Panc1 (cell line): ENCODE measurements around the gene TMEM150B. TPM values are rescaled to one million over a fixed set of nuclear protein-coding genes. Genes with fewer than 3 reads are reported as not detected.

Source experiments
- ATAC-seq: fragments of 200-7000 bp; cut with Tn5 transposase; 2 replicates; pipeline ENCODE4 v1.9.1; 2020; ENCODE audit warnings: mild to moderate bottlenecking, moderate library complexity
- BruUV-seq: library from RNA; stranded (reverse); fragments of 400-500 nt; replicated peaks from 2 replicates; lab custom pipeline; 2021; lab: Mats Ljungman, UMichigan
- CTCF ChIA-PET: fragments of 300-600 bp; sonication (Branson Sonifier 250); formaldehyde crosslinking; loops from one replicate; lab custom pipeline; 2022; ENCODE audit warnings: antibody characterized with exemption; lab: Charles Lee
- POLR2A ChIA-PET: fragments of 300-600 bp; sonication (Branson Sonifier 250); formaldehyde crosslinking; loops from one replicate; lab custom pipeline; 2022; ENCODE audit warnings: antibody characterized with exemption; lab: Charles Lee
- DNase-seq: peaks from one replicate; pipeline ENCODE4 v3.0.0-alpha.2; 2010; ENCODE audit warnings: low read depth, low spot score
- H3K27ac ChIP-seq: 2 replicates; pipeline ENCODE4 v1.5.1; 2011; ENCODE audit warnings: mild to moderate bottlenecking, low read length, inconsistent platforms
- H3K27me3 ChIP-seq: fragments of 200-500 bp; sonication (Bioruptor generic); 2 replicates; pipeline ENCODE4 v1.6.0; 2014; ENCODE audit warnings: low read length, inconsistent platforms; ENCODE audit not compliant: control insufficient read depth, insufficient read depth
- H3K36me3 ChIP-seq: fragments of 200-500 bp; sonication (Bioruptor generic); 2 replicates; pipeline ENCODE4 v1.5.1; 2014; ENCODE audit warnings: inconsistent platforms, mild to moderate bottlenecking, low read length, moderate library complexity; ENCODE audit not compliant: control insufficient read depth, insufficient read depth
- H3K4me1 ChIP-seq: 2 replicates; pipeline ENCODE4 v1.5.1; 2011; ENCODE audit warnings: inconsistent platforms, mild to moderate bottlenecking, low read length, moderate library complexity; ENCODE audit not compliant: control insufficient read depth, insufficient read depth
- H3K4me3 ChIP-seq, 2 experiments: 2 replicates each; pipeline ENCODE4 v1.5.1; 2011 to 2012; ENCODE audit warnings: low read depth in 2 of 2, low read length in 2 of 2, mild to moderate bottlenecking in 2 of 2, inconsistent platforms in 1 of 2, moderate library complexity in 1 of 2
- H3K9me3 ChIP-seq: fragments of 200-500 bp; sonication (Bioruptor generic); 2 replicates; pipeline ENCODE4 v1.5.1; 2014; ENCODE audit warnings: low read depth, mild to moderate bottlenecking, inconsistent platforms, low read length, moderate library complexity; ENCODE audit not compliant: control insufficient read depth, insufficient read depth
- CTCF ChIP-seq: fragments of 450-650 bp; IDR thresholded peaks from 2 replicates; pipeline ENCODE4 v1.5.1; 2017; ENCODE audit warnings: mild to moderate bottlenecking
- POLR2AphosphoS5 ChIP-seq: IDR thresholded peaks from 2 replicates; pipeline ENCODE4 v1.6.1; 2012; ENCODE audit warnings: mild to moderate bottlenecking, low read depth, low read length, moderate library complexity
- REST ChIP-seq, 2 experiments: IDR thresholded peaks; 2 replicates each; pipeline ENCODE4 v1.6.1; 2011 to 2012; ENCODE audit warnings: low read depth in 2 of 2, control low read depth in 1 of 2, low read length in 1 of 2, mild to moderate bottlenecking in 1 of 2, moderate library complexity in 1 of 2; ENCODE audit not compliant: insufficient read depth in 1 of 2
- SIN3A ChIP-seq: IDR thresholded peaks from 2 replicates; pipeline ENCODE4 v1.6.1; 2012; ENCODE audit warnings: low read depth, mild to moderate bottlenecking, low read length, moderate library complexity, borderline replicate concordance; ENCODE audit not compliant: insufficient read depth
- TCF7L2 ChIP-seq: IDR thresholded peaks from 2 replicates; pipeline ENCODE4 v1.6.1; 2011; ENCODE audit warnings: mild to moderate bottlenecking, low read depth, low read length, inconsistent platforms
- in situ Hi-C: cut with HindIII; loops from 2 replicates; pipeline ENCODE4 v1.10.0; 2016; ENCODE audit warnings: low sequenced_read_pairs, low pct_unique_long_range_greater_than_20kb
- intact Hi-C: fragments of 100-400 bp; cut with micrococcal nuclease; formaldehyde crosslinking; loops from one replicate; pipeline ENCODE4 v1.10.0; 2022; ENCODE audit not compliant: unreplicated experiment
- total RNA-seq: library from RNA; stranded (reverse); gene quantifications from one replicate; pipeline ENCODE4 v1.2.1, GENCODE V29; 2021; ENCODE audit not compliant: unreplicated experiment

The TMEM150B gene
- total RNA-seq, 1 experiment from 2014 or later, result not detected

GRCh38 chr19:55309448-55309847 is 15.7 kb downstream of the TMEM150B start:
- ChIA-PET CTCF (no interaction called here), POLR2A (no interaction called here)
- TSS peak; percentile 54 for BruUV-seq
- Histone ChIP-seq H3K4me3 (no peak overlapping the region), H3K27ac (no peak overlapping the region), H3K36me3 (no peaks in the 10 kb centered on the region), H3K9me3 (no peaks in the 10 kb centered on the region), H3K4me1 (no peaks in the 10 kb centered on the region), H3K27me3 (no peaks in the 10 kb centered on the region)
- in situ Hi-C loops (no loop called here), intact Hi-C loops (no loop called here)
- TF ChIP-seq POLR2AphosphoS5, result no peak
- no peak for TF ChIP-seq TCF7L2
- TF ChIP-seq SIN3A, result no peak
- DNase-seq (no peak), ATAC-seq (no peak)

- TF ChIP-seq CTCF, result no peak
- no peak for TF ChIP-seq SIN3A
- TF ChIP-seq POLR2AphosphoS5, result no peak
- TF ChIP-seq TCF7L2, result no peak
- no peak for TF ChIP-seq REST (IDR thresholded peaks at IDR 0.05; ENCODE audit: insufficient read depth in 1 of 2, low read depth in 2 of 2, low read length in 1 of 2)
- in situ Hi-C loops (no loop called here), intact Hi-C loops (no loop called here)
- ChIA-PET POLR2A (no interaction called here), CTCF (interaction anchor here (0.8 kb wide), 1 partner anchor 57 kb away, joined by 6 read pairs; no protein-coding TSS in a partner anchor)
- no peaks in the 10 kb centered on the region for H3K27me3 ChIP-seq
- no TSS peak for BruUV-seq
- H3K27ac ChIP-seq, result no peak overlapping the region
- H3K4me3 ChIP-seq, result no peak overlapping the region
- H3K4me1 ChIP-seq, result no peaks in the 10 kb centered on the region
- ATAC-seq (no peak), DNase-seq (no peak)
- no peaks in the 10 kb centered on the region for H3K9me3 ChIP-seq
- no peaks in the 10 kb centered on the region for H3K36me3 ChIP-seq
These were observed 16.9 kb downstream of the TMEM150B start for GRCh38 chr19:55308281-55308680.

GRCh38 chr19:55306712-55307111 is 18.4 kb downstream of the TMEM150B start:
- Histone ChIP-seq H3K36me3 (no peaks in the 10 kb centered on the region), H3K4me1 (no peaks in the 10 kb centered on the region; the same call in 1 of the 2 replicates), H3K27ac (no peak overlapping the region), H3K9me3 (no peaks in the 10 kb centered on the region), H3K27me3 (no peaks in the 10 kb centered on the region), H3K4me3 (no peak overlapping the region)
- ChIA-PET CTCF (interaction anchor here (0.8 kb wide), 1 partner anchor 33 kb away, joined by 3 read pairs; the partner anchor contains the start of gene KMT5C), POLR2A (interaction anchor here (0.6 kb wide), 1 partner anchor 28 kb away, joined by 8 read pairs; no protein-coding TSS in a partner anchor)
- DNase-seq (no peak), ATAC-seq (no peak)
- no peak for TF ChIP-seq POLR2AphosphoS5
- TF ChIP-seq CTCF, result no peak
- TF ChIP-seq SIN3A, result no peak
- TF ChIP-seq TCF7L2, result no peak
- TF ChIP-seq REST (IDR thresholded peaks at IDR 0.05; ENCODE audit: insufficient read depth in 1 of 2, low read depth in 2 of 2, low read length in 1 of 2), result no peak
- in situ Hi-C loops (no loop called here), intact Hi-C loops (no loop called here)
- BruUV-seq, result no TSS peak
